HCT116 (cell line): ENCODE measurements around the gene KPNA4.

Experiments used
- ATF3 ChIP-seq: IDR thresholded peaks from 2 replicates; pipeline ENCODE4 v1.6.1; 2012
- EZH2 ChIP-seq: fragments of 200-600 bp; sonication (generic); IDR thresholded peaks from 2 replicates; pipeline ENCODE4 v1.6.1; 2017; ENCODE audit warnings: antibody characterized with exemption, mixed run types
- EZH2phosphoT487 ChIP-seq: fragments of 200-600 bp; IDR thresholded peaks from 2 replicates; pipeline ENCODE4 v1.6.1; 2018; ENCODE audit warnings: antibody characterized with exemption, borderline replicate concordance
- MAX ChIP-seq: IDR thresholded peaks from 2 replicates; pipeline ENCODE4 v1.6.1; 2012
- POLR2A ChIP-seq: IDR thresholded peaks from 2 replicates; pipeline ENCODE4 v1.7.0; 2011; ENCODE audit warnings: borderline replicate concordance; ENCODE audit not compliant: insufficient read depth, insufficient read length; ENCODE audit errors: extremely low read depth
- POLR2AphosphoS5 ChIP-seq: IDR thresholded peaks from 2 replicates; pipeline ENCODE4 v1.6.1; 2011; ENCODE audit warnings: mild to moderate bottlenecking, low read depth, low read length, moderate library complexity
- RAD21 ChIP-seq: IDR thresholded peaks from 2 replicates; pipeline ENCODE4 v1.6.1; 2012; ENCODE audit warnings: low read depth, mild to moderate bottlenecking
- SRF ChIP-seq: IDR thresholded peaks from 2 replicates; pipeline ENCODE4 v1.6.1; 2012; ENCODE audit warnings: low read depth
- ZNF274 ChIP-seq: fragments of 200-500 bp; sonication (Bioruptor generic); IDR thresholded peaks from 2 replicates; pipeline ENCODE4 v1.6.1; 2014; ENCODE audit warnings: mild to moderate bottlenecking, low read depth, low read length, inconsistent platforms
- TF ChIP-seq, protein P1 (sequence below), 3 experiments: fragments of 200-600 bp in 1 of 3; sonication (generic) in 1 of 3; IDR thresholded peaks in 2 of 3; conservative IDR thresholded peaks in 1 of 3; 2 replicates each; pipeline ENCODE4 v1.5.1; 2012 to 2017; ENCODE audit warnings: low read depth in 2 of 3, low read length in 2 of 3, antibody characterized with exemption in 1 of 3, borderline replicate concordance in 1 of 3, control low read depth in 1 of 3, mild to moderate bottlenecking in 1 of 3, mixed read lengths in 1 of 3, mixed run types in 1 of 3, moderate library complexity in 1 of 3; ENCODE audit not compliant: insufficient read depth in 1 of 3

DNA sequence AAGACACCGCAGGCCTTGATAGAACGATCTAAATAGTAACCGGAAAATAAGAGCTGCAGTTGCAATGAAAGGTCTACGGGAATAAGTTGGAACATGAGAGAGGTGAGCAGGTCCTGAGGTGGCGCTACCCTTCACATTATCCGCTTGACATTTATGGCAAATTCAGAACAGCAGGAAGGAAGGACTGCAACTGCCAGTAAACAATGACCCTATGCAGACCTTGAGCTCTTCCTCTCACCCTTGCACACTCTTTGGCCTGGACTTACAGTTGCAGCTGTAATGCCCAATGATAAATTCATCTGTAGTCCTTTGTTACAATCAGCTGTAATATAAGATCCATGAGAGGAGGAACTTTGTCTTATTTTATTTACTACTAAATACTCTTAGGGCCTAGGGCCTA is 83.5 kb downstream of the KPNA4 start:
- TF ChIP-seq ZNF274 = no peak
- TF ChIP-seq, protein P1, sequence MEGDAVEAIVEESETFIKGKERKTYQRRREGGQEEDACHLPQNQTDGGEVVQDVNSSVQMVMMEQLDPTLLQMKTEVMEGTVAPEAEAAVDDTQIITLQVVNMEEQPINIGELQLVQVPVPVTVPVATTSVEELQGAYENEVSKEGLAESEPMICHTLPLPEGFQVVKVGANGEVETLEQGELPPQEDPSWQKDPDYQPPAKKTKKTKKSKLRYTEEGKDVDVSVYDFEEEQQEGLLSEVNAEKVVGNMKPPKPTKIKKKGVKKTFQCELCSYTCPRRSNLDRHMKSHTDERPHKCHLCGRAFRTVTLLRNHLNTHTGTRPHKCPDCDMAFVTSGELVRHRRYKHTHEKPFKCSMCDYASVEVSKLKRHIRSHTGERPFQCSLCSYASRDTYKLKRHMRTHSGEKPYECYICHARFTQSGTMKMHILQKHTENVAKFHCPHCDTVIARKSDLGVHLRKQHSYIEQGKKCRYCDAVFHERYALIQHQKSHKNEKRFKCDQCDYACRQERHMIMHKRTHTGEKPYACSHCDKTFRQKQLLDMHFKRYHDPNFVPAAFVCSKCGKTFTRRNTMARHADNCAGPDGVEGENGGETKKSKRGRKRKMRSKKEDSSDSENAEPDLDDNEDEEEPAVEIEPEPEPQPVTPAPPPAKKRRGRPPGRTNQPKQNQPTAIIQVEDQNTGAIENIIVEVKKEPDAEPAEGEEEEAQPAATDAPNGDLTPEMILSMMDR (IDR thresholded peaks at IDR 0.05 in 2 of 3, conservative IDR thresholded peaks at IDR 0.05 in 1 of 3; ENCODE audit: borderline replicate concordance in 1 of 3, insufficient read depth in 1 of 3, low read depth in 2 of 3, low read length in 2 of 3) = no peak
- TF ChIP-seq EZH2 = no peak
- TF ChIP-seq MAX = no peak
- no peak for TF ChIP-seq EZH2phosphoT487
- no peak for TF ChIP-seq POLR2A
- TF ChIP-seq POLR2AphosphoS5 = no peak
- no peak for TF ChIP-seq SRF
- TF ChIP-seq ATF3 = no peak
- no peak for TF ChIP-seq RAD21
